ENCODE measurements around the gene HBD.

Gene HBD

GRCh38 chr11:5246772-5247471, 12.6 kb upstream of the HBD start:
- Histone ChIP-seq H3K36me3 (ENCODE audit: low read length) (no peaks in the 10 kb centered on the region), H3K9me2 (replicated peaks; ENCODE audit: insufficient read depth, low read length) (no peaks in the 10 kb centered on the region), H3K27me3 (ENCODE audit: low read length) (no peaks in the 10 kb centered on the region), H3K9me3 (ENCODE audit: insufficient read depth, low read length) (no peaks in the 10 kb centered on the region), H3F3A (ENCODE audit: insufficient read depth) (no peaks in the 10 kb centered on the region), H3K4me2 (ENCODE audit: low read depth, low read length, poor library complexity, severe bottlenecking) (no peak overlapping the region), H3K9ac (ENCODE audit: low read length) (no peak overlapping the region), H3K27ac (ENCODE audit: low read depth, low read length) (no peak overlapping the region), H3K4me3 (ENCODE audit: insufficient read depth, low read length, poor library complexity, severe bottlenecking) (no peak overlapping the region), H4K20me1 (ENCODE audit: low read depth, low read length) (no peaks in the 10 kb centered on the region), H2AFZ (ENCODE audit: low read depth, low read length, severe bottlenecking) (no peak overlapping the region), H3K79me2 (ENCODE audit: insufficient read depth, low read length) (no peaks in the 10 kb centered on the region)
- TF ChIP-seq EZH2phosphoT487 (conservative IDR thresholded peaks at IDR 0.05; ENCODE audit: low read length) (no peak), CTCF (IDR thresholded peaks at IDR 0.05; ENCODE audit: insufficient read depth, low read length, poor library complexity, severe bottlenecking) (no peak)

- H3K79me2 ChIP-seq (ENCODE audit: insufficient read depth, low read length): no peaks in the 10 kb centered on the region
- no peaks in the 10 kb centered on the region for H3K9me3 ChIP-seq (ENCODE audit: insufficient read depth, low read length)
- no peak overlapping the region for H3K4me2 ChIP-seq (ENCODE audit: low read depth, low read length, poor library complexity, severe bottlenecking)
- no peaks in the 10 kb centered on the region for H3F3A ChIP-seq (ENCODE audit: insufficient read depth)
- H4K20me1 ChIP-seq (ENCODE audit: low read depth, low read length): no peaks in the 10 kb centered on the region
- H2AFZ ChIP-seq (ENCODE audit: low read depth, low read length, severe bottlenecking): no peak overlapping the region
- H3K27me3 ChIP-seq (ENCODE audit: low read length): no peaks in the 10 kb centered on the region
- no peak overlapping the region for H3K27ac ChIP-seq (ENCODE audit: low read depth, low read length)
- H3K4me3 ChIP-seq (ENCODE audit: insufficient read depth, low read length, poor library complexity, severe bottlenecking): no peak overlapping the region
- H3K9me2 ChIP-seq (replicated peaks; ENCODE audit: insufficient read depth, low read length): no peaks in the 10 kb centered on the region
- H3K36me3 ChIP-seq (ENCODE audit: low read length): no peaks in the 10 kb centered on the region
- H3K9ac ChIP-seq (ENCODE audit: low read length): no peak overlapping the region
- TF ChIP-seq CTCF (IDR thresholded peaks at IDR 0.05; ENCODE audit: insufficient read depth, low read length, poor library complexity, severe bottlenecking) (no peak), EZH2phosphoT487 (conservative IDR thresholded peaks at IDR 0.05; ENCODE audit: low read length) (no peak)
These were observed 10.9 kb upstream of the HBD start for GRCh38 chr11:5245155-5245554.

- no peak overlapping the region for H3K4me2 ChIP-seq (ENCODE audit: low read depth, low read length, poor library complexity, severe bottlenecking)
- no peaks in the 10 kb centered on the region for H4K20me1 ChIP-seq (ENCODE audit: low read depth, low read length)
- no peak overlapping the region for H2AFZ ChIP-seq (ENCODE audit: low read depth, low read length, severe bottlenecking)
- H3K4me3 ChIP-seq (ENCODE audit: insufficient read depth, low read length, poor library complexity, severe bottlenecking): no peak overlapping the region
- no peaks in the 10 kb centered on the region for H3K9me3 ChIP-seq (ENCODE audit: insufficient read depth, low read length)
- no peaks in the 10 kb centered on the region for H3F3A ChIP-seq (ENCODE audit: insufficient read depth)
- H3K79me2 ChIP-seq (ENCODE audit: insufficient read depth, low read length): no peaks in the 10 kb centered on the region
- no peak overlapping the region for H3K27ac ChIP-seq (ENCODE audit: low read depth, low read length)
- no peak overlapping the region for H3K9ac ChIP-seq (ENCODE audit: low read length)
- no peaks in the 10 kb centered on the region for H3K27me3 ChIP-seq (ENCODE audit: low read length)
- H3K36me3 ChIP-seq (ENCODE audit: low read length): no peaks in the 10 kb centered on the region
- no peaks in the 10 kb centered on the region for H3K9me2 ChIP-seq (replicated peaks; ENCODE audit: insufficient read depth, low read length)
- no peak for TF ChIP-seq CTCF (IDR thresholded peaks at IDR 0.05; ENCODE audit: insufficient read depth, low read length, poor library complexity, severe bottlenecking)
- TF ChIP-seq EZH2phosphoT487 (conservative IDR thresholded peaks at IDR 0.05; ENCODE audit: low read length): no peak
These were observed 9.5 kb upstream of the HBD start for GRCh38 chr11:5243816-5244180.

Data from SU-DHL-6 (cell line).